GM12872 (cell line): Measurements from ENCODE around the gene RCAN2.

Experiments used
- TF ChIP-seq, protein P1 (sequence below): IDR thresholded peaks from 3 replicates; pipeline ENCODE4 v1.5.1; 2011; ENCODE audit warnings: low read depth, mild to moderate bottlenecking, low read length, moderate library complexity; ENCODE audit not compliant: insufficient read depth

The RCAN2 gene

DNA sequence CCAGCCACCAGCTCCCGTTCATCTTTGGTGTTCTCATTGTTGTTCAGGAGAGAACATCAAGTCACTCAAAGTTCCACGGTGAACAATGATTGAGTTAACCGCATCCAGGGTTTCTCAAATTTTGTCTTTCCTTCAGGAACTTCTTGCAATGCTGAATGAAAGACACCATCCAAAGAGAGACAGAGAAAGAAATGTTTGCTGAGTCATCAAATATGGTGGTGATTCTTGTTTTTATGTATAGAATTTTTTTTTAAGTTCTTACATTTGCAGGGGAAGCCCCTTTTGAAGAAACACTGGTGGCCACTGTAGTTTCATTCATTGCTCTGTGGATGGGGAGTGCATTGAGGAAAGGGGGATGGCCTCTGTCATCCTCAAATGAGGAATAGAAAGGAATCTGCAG lies 258.1 kb downstream of the RCAN2 start:
- TF ChIP-seq, protein P1, sequence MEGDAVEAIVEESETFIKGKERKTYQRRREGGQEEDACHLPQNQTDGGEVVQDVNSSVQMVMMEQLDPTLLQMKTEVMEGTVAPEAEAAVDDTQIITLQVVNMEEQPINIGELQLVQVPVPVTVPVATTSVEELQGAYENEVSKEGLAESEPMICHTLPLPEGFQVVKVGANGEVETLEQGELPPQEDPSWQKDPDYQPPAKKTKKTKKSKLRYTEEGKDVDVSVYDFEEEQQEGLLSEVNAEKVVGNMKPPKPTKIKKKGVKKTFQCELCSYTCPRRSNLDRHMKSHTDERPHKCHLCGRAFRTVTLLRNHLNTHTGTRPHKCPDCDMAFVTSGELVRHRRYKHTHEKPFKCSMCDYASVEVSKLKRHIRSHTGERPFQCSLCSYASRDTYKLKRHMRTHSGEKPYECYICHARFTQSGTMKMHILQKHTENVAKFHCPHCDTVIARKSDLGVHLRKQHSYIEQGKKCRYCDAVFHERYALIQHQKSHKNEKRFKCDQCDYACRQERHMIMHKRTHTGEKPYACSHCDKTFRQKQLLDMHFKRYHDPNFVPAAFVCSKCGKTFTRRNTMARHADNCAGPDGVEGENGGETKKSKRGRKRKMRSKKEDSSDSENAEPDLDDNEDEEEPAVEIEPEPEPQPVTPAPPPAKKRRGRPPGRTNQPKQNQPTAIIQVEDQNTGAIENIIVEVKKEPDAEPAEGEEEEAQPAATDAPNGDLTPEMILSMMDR, result no peak

DNA sequence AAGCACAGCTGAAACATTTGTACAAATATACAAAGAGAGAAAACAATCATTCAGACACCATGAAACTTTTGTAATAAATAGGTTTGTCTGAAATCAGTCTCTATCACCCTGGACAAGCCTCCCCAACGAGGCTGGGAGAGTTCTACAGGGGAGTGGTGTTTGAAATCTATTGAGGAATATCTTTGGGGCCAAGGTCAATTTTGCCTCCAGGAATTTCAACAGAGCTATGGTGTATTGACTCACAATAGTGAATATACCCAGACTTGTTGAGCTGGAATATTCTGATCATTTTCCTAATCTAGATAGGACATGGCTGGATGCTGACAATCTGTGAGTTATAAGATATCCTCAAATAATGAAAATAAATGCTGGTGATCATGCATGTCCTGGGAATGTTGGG lies 269.0 kb downstream of the RCAN2 start:
- TF ChIP-seq, protein P1, result no peak

DNA sequence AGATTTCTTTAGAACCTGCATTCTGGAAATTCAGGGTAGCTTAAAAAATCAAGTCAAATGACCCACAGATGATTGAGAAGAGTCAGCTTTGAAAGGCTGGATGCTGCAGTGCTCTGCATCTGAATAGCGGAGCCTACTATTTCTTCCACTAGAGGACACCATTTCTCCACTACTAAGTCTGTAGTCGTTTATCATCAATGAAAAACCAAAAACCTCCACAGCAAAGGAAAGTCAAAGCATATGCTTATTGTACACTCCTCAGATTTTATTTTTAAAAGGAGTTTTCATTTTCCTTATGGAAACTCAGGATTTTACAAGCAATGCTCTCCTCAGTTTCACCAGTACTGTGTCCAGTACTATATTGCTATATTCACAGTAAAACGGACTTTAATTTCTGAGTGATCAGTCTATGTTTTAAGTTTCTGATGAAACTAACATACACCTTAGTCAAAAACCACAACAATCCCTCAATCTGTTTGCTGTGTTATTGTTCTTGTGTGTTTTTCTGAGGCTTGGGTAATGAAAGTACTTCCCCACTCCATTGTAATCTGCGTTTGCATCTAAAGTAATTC lies 269.9 kb downstream of the RCAN2 start:
- TF ChIP-seq, protein P1, result peak; percentile 87

DNA sequence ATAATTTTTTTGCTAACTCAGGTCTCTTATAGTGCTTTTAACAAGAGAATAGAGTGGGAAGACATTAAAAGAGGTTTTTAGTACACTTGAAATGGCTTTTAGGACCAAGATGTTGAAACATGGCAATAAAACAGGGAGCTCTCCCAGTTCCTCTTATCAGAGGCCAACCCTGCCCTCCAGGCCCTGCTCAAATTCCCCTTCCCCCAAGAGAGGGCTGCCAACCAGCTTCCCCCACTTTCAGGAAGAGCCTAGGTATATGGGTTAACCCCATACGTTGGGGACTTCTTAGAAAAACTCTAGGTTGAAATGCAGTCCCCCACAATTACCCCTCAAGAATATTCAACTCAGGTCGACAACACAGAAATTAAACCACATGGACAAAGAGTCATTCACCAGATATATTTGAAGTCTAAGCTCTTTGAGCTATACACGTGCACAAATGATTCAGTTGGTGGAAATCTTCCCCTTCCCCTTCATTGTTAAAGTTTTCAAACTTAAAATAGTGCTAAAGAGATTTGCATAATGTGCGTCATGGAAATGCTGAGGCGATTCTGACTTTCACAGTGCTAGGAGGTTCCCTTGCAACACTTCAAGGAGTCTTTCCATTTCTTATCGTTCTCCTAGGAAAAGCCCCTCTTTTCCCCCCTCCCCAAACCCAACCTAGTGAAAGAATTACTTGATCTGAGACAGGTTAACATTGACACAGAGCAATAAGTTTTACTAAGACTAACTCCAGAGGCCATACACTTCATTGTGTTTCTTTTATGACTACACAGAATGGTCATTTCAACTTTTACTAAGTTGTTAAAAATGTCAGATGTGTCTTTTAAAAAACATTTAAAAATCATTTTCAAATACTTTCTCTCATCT lies 270.7 kb downstream of the RCAN2 start:
- TF ChIP-seq, protein P1, result no peak

DNA sequence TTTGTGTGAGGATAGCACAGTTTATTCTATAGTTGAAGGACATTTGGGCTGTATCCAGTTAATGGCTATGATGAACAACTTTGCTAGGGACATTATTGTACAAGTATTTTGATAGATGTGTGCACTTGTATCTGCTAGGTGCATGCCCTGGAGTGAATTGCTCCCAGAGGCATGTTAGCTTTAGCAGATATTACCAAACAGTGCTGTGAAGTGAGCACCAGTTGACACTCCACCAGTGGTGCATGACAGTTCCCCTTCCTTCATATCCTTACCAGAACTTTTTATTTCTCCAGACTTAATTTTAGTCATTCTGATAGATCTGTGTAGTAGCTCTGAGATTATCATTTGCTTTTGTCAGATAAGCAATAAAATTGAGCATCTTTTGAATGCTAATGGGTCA lies 271.6 kb downstream of the RCAN2 start:
- TF ChIP-seq, protein P1, result no peak

DNA sequence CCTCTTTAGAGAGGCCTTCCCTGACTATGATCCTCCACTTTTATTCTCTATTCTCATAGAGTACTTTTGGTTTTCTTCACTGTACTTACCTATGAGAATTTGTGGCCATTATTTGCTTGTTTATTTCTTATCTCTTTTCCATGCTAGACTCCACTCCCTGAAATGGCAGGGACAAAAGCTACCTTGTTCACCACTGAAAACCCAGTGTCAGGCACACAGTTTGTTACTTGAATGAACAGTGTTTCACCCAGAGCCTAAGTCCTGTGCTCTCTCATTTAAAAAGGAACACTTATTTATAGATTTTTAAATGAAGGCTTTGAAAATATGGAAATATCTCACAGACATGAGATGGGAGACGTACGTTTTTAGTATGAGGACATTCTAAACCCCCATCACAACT lies 272.8 kb downstream of the RCAN2 start:
- TF ChIP-seq, protein P1, result no peak

DNA sequence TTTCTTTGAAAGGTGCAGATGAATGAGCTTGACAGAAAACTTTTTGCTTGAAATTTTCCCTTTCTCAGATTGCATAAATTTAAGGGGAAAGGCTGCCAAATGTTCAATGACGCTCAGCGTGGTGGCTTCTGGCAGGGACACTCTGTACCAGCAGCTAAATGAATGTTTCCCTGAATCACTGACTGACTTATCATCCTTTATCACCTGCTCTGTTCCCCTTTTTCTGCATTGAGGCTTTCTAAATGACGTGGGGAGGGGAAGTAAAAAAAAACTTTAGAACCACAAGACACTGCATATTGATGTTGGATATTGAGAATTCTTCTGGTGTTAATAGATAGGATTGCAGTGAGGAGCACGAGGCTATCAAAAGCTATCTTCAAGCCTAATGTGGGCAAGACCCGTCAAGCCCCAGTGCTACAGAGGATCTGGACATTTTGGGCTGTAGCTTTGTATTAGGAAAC lies 273.5 kb downstream of the RCAN2 start:
- TF ChIP-seq, protein P1, result no peak
